ENCODE measurements around the gene LRRN2. TPM values are rescaled to one million over a fixed set of nuclear protein-coding genes. Genes with fewer than 3 reads are reported as not detected.

The LRRN2 gene
- total and polyA plus RNA-seq, 2 donors (not counting 3 experiments of a cell fraction or from before 2014, with no cell fraction given): not detected

DNA sequence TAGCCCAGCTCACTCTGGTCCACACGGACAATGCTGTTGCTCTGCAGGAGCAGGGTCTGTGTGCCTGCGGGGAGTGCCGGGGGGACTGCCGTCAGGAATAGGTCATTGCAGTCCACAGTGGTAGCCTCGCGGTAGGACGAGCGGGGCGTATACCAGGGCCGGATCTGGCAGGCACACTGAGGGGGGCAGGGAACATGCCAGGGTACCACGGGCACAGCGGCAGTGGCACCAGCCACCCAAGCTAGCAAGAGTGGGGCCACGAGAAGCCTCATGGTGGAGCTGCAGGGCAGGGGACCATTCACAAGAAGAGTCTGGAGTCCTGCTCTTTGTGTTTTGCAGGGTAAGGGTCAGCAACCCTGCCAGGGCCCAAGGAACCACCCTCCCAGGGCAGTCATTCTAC lies 65.8 kb downstream of the LRRN2 start:
- ChIA-PET CTCF (no interaction called here), POLR2A (no interaction called here)
- H3K4me2 ChIP-seq (ENCODE audit: insufficient read depth, low read length): no peak overlapping the region
- H3K9me3 ChIP-seq (replicated peaks; ENCODE audit: control insufficient read depth, insufficient read depth, low read length): no peaks in the 10 kb centered on the region
- no TSS peak for BruUV-seq (replicated peaks)
- DNase-seq (ENCODE audit: low read depth, low spot score) (no peak), FAIRE-seq (no peak)
- no peaks in the 10 kb centered on the region for H3K27me3 ChIP-seq (ENCODE audit: control insufficient read depth in 2 of 2, insufficient read depth in 2 of 2, low read length in 2 of 2)
- H2AFZ ChIP-seq (ENCODE audit: low read depth, low read length): no peak overlapping the region
- no peaks in the 10 kb centered on the region for H3K36me3 ChIP-seq (ENCODE audit: control insufficient read depth in 2 of 2, extremely low read depth in 1 of 2, insufficient read depth in 2 of 2, low read length in 2 of 2)
- TF ChIP-seq EZH2 (IDR thresholded peaks at IDR 0.05; ENCODE audit: borderline replicate concordance, low read depth, low read length, severe bottlenecking): no peak
- no peak for TF ChIP-seq JUN (IDR thresholded peaks at IDR 0.05; ENCODE audit: borderline replicate concordance, insufficient read depth, insufficient read length, low read depth)
- no peak for TF ChIP-seq CTCF (IDR thresholded peaks at IDR 0.05; ENCODE audit: extremely low read depth in 1 of 2, insufficient read depth in 1 of 2, low read depth in 1 of 2, low read length in 2 of 2)
- no peak for TF ChIP-seq FOS (IDR thresholded peaks at IDR 0.05; ENCODE audit: borderline replicate concordance, insufficient read depth, low read length)
- TF ChIP-seq MAX (IDR thresholded peaks at IDR 0.05; ENCODE audit: insufficient read depth, insufficient read length): no peak
- no peak for TF ChIP-seq GATA2 (IDR thresholded peaks at IDR 0.05; ENCODE audit: insufficient read depth, insufficient read length, low read depth, low read length)
- TF ChIP-seq POLR2A (IDR thresholded peaks at IDR 0.05; ENCODE audit: low read depth, low read length): no peak
- TF ChIP-seq POLR2AphosphoS5 (IDR thresholded peaks at IDR 0.05; ENCODE audit: insufficient read depth, low read depth, low read length): no peak
- TF ChIP-seq MYC (IDR thresholded peaks at IDR 0.05; ENCODE audit: low read depth, low read length): no peak
- no peaks in the 10 kb centered on the region for H3K9me1 ChIP-seq (replicated peaks; ENCODE audit: control insufficient read depth, extremely low read depth, insufficient read depth, low read length)
- H3K4me3 ChIP-seq (replicated peaks in 1 of 3; ENCODE audit: insufficient read depth in 1 of 3, low read depth in 1 of 3, low read length in 3 of 3): no peak overlapping the region
- no peaks in the 10 kb centered on the region for H3K4me1 ChIP-seq (ENCODE audit: control insufficient read depth, extremely low read depth, insufficient read depth, low read length)
- H3K79me2 ChIP-seq (ENCODE audit: control insufficient read depth, insufficient read depth, low read length): no peaks in the 10 kb centered on the region
- no peaks in the 10 kb centered on the region for H4K20me1 ChIP-seq (replicated peaks; ENCODE audit: control insufficient read depth, extremely low read depth, insufficient read depth, low read length)
- intact Hi-C loops (cut with micrococcal nuclease): no loop called here
- H3K9ac ChIP-seq (replicated peaks; ENCODE audit: extremely low read depth, insufficient read depth, low read length): no peak overlapping the region
- dilution Hi-C loops (cut with MboI; ENCODE audit: extremely low pct_ligation_motif_present, low sequenced_read_pairs): no loop called here
- no peak overlapping the region for H3K27ac ChIP-seq (ENCODE audit: insufficient read depth, low read depth, low read length)
